Stimulated activated CD4-positive, alpha-beta T cell treated with anti-CD3 and anti-CD28 coated beads, Interleukin-4, amount 100 ng/mL, for 48 hours (primary cell): ENCODE results near the gene KRT6B.

Source experiments
- DNase-seq, 2 donors: peaks; one replicate each; pipeline ENCODE4 v3.0.0-alpha.2; 2020; ENCODE audit warnings: low read depth in 2 of 2

Gene KRT6B

GRCh38 chr12:52436000-52436827 is 15.7 kb downstream of the KRT6B start:
- no peak for DNase-seq

GRCh38 chr12:52435659-52435999 is 16.3 kb downstream of the KRT6B start:
- DNase-seq = no peak

GRCh38 chr12:52434760-52435530 is 17.0 kb downstream of the KRT6B start:
- DNase-seq = no peak

GRCh38 chr12:52434081-52434733 is 17.7 kb downstream of the KRT6B start, which contains the start of gene KRT75:
Gene KRT75 (minus strand): TSS chr12:52434371. CDS start chr12:52434304, 67 bp downstream.
- no peak for DNase-seq

GRCh38 chr12:52433501-52434080 is 18.4 kb downstream of the KRT6B start:
- DNase-seq = no peak

GRCh38 chr12:52432559-52433207 is 19.3 kb downstream of the KRT6B start:
- DNase-seq = no peak

- DNase-seq = no peak
Measured at GRCh38 chr12:52428121-52428520, 23.8 kb downstream of the KRT6B start.

GRCh38 chr12:52427083-52427482 is 24.9 kb downstream of the KRT6B start:
- DNase-seq = no peak

GRCh38 chr12:52426034-52426433 is 25.9 kb downstream of the KRT6B start:
- no peak for DNase-seq

GRCh38 chr12:52425466-52425865 is 26.5 kb downstream of the KRT6B start:
- no peak for DNase-seq

- DNase-seq = no peak
Measured at GRCh38 chr12:52423661-52424500, 28.1 kb downstream of the KRT6B start.

- no peak for DNase-seq
Measured at GRCh38 chr12:52423035-52423434, 28.9 kb downstream of the KRT6B start.

GRCh38 chr12:52419656-52420055 is 32.3 kb downstream of the KRT6B start:
- no peak for DNase-seq

GRCh38 chr12:52418576-52419110 is 33.3 kb downstream of the KRT6B start:
- DNase-seq = no peak

- DNase-seq = no peak
Measured at GRCh38 chr12:52417740-52418139, 34.2 kb downstream of the KRT6B start.

- no peak for DNase-seq
Measured at GRCh38 chr12:52416795-52417194, 35.2 kb downstream of the KRT6B start.

- DNase-seq = no peak
Measured at GRCh38 chr12:52415870-52416750, 35.8 kb downstream of the KRT6B start.

GRCh38 chr12:52414936-52415335 is 37.0 kb downstream of the KRT6B start:
- DNase-seq = no peak

- DNase-seq = no peak
Measured at GRCh38 chr12:52413782-52414345, 38.1 kb downstream of the KRT6B start.
